ENCODE measurements around the gene RHOT2. TPM values are rescaled to one million over a fixed set of nuclear protein-coding genes. Genes with fewer than 3 reads are reported as not detected.

RHOT2 gene
- total RNA-seq, 1 experiment from 2014 or later = 98.5 TPM

DNA sequence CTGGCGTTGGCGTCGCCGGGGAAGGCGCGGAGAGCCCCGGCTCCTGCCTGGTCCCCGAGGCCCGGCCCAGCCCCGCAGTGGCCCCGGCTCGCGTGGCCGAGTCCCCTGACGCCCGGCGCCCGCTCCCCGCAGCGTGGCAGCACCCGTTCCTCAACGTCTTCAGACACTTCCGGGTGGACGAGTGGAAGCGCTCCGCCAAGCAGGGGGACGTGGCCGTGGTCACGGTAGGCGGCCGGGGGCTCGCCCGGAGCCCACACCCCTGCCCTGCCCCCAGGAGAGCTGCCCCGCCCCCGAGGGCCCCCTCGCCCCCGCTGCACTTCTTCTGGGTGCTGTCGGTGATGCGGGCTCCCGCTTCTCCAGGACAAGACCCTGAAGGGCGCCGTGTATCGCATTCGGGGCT is 18.3 kb upstream of the RHOT2 start:
- Histone ChIP-seq H3K4me3 (replicated peaks in 1 of 2; ENCODE audit: low read depth in 1 of 2, low read length in 2 of 2) (peak overlapping the region; percentile 64 to 68), H2AFZ (ENCODE audit: low read depth, low read length, poor library complexity, severe bottlenecking) (no peak overlapping the region), H3K9me2 (ENCODE audit: insufficient read depth) (no peaks in the 10 kb centered on the region), H3K9me3 (ENCODE audit: control insufficient read depth in 1 of 2, insufficient read depth in 1 of 2, low read depth in 1 of 2, low read length in 2 of 2) (no peaks in the 10 kb centered on the region), H3K79me2 (ENCODE audit: insufficient read depth, low read length) (peaks cover 21% of the 10 kb centered on the region), H4K20me1 (ENCODE audit: insufficient read depth) (no peaks in the 10 kb centered on the region), H3K4me2 (ENCODE audit: low read length) (peak overlapping the region; percentile 84), H3K9ac (ENCODE audit: low read length) (peak overlapping the region; percentile 82), H3K27ac (ENCODE audit: low read depth, low read length) (peak overlapping the region; percentile 96), H3K36me3 (ENCODE audit: control insufficient read depth in 1 of 2, insufficient read depth in 2 of 2, low read length in 2 of 2) (no peaks in the 10 kb centered on the region), H3K4me1 (ENCODE audit: control insufficient read depth in 1 of 2, insufficient read depth in 2 of 2, low read length in 2 of 2) (peaks cover 13 to 33% of the 10 kb centered on the region in 2 experiments), H3K27me3 (ENCODE audit: insufficient read depth, low read length) (no peaks in the 10 kb centered on the region)
- no TSS peak for BruUV-seq (replicated peaks)
- TF ChIP-seq TCF7L2 (IDR thresholded peaks at IDR 0.05; ENCODE audit: borderline replicate concordance, extremely low read depth, insufficient read depth, insufficient read length) (no peak), POLR2A (IDR thresholded peaks at IDR 0.05; ENCODE audit: borderline replicate concordance, extremely low read depth, insufficient read depth, insufficient read length) (no peak), JUND (IDR thresholded peaks at IDR 0.05) (no peak), CBX3 (IDR thresholded peaks at IDR 0.05; ENCODE audit: low read depth) (no peak), SIN3A (IDR thresholded peaks at IDR 0.05; ENCODE audit: low read depth) (no peak), RAD21 (IDR thresholded peaks at IDR 0.05; ENCODE audit: low read depth) (no peak), POLR2AphosphoS5 (IDR thresholded peaks at IDR 0.05; ENCODE audit: low read depth, low read length) (no peak)
- TF ChIP-seq, protein P1, sequence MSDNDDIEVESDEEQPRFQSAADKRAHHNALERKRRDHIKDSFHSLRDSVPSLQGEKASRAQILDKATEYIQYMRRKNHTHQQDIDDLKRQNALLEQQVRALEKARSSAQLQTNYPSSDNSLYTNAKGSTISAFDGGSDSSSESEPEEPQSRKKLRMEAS (IDR thresholded peaks at IDR 0.05) = no peak
- TF ChIP-seq, protein P2, sequence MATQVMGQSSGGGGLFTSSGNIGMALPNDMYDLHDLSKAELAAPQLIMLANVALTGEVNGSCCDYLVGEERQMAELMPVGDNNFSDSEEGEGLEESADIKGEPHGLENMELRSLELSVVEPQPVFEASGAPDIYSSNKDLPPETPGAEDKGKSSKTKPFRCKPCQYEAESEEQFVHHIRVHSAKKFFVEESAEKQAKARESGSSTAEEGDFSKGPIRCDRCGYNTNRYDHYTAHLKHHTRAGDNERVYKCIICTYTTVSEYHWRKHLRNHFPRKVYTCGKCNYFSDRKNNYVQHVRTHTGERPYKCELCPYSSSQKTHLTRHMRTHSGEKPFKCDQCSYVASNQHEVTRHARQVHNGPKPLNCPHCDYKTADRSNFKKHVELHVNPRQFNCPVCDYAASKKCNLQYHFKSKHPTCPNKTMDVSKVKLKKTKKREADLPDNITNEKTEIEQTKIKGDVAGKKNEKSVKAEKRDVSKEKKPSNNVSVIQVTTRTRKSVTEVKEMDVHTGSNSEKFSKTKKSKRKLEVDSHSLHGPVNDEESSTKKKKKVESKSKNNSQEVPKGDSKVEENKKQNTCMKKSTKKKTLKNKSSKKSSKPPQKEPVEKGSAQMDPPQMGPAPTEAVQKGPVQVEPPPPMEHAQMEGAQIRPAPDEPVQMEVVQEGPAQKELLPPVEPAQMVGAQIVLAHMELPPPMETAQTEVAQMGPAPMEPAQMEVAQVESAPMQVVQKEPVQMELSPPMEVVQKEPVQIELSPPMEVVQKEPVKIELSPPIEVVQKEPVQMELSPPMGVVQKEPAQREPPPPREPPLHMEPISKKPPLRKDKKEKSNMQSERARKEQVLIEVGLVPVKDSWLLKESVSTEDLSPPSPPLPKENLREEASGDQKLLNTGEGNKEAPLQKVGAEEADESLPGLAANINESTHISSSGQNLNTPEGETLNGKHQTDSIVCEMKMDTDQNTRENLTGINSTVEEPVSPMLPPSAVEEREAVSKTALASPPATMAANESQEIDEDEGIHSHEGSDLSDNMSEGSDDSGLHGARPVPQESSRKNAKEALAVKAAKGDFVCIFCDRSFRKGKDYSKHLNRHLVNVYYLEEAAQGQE (IDR thresholded peaks at IDR 0.05; ENCODE audit: low read depth) = no peak
- ATAC-seq (peak; percentile 10), DNase-seq (ENCODE audit: low read depth, low spot score) (no peak)
- ChIA-PET POLR2A (no interaction called here), RAD21 (ENCODE audit: low non-redundant PET in 1 of 2, low total read pairs in 2 of 2, uncharacterized antibody in 2 of 2, unreplicated experiment in 2 of 2) (no interaction called here), CTCF (interaction anchor here (1.9 to 2.3 kb wide), 2 partner anchors 10 to 29 kb away, joined by 5 to 13 read pairs; no protein-coding TSS in a partner anchor)
- intact Hi-C loops (cut with micrococcal nuclease) = no loop called here

All from HCT116 (cell line).